ENCODE data around the gene BMPR1B. TPM values are rescaled to one million over a fixed set of nuclear protein-coding genes. Genes with fewer than 3 reads are reported as not detected.

Gene BMPR1B
- total and polyA plus RNA-seq, 2 of the 8 experiments (the other 6 are each of a cell fraction or from before 2014, with no cell fraction given), result 0.14 to 1.1 TPM

DNA sequence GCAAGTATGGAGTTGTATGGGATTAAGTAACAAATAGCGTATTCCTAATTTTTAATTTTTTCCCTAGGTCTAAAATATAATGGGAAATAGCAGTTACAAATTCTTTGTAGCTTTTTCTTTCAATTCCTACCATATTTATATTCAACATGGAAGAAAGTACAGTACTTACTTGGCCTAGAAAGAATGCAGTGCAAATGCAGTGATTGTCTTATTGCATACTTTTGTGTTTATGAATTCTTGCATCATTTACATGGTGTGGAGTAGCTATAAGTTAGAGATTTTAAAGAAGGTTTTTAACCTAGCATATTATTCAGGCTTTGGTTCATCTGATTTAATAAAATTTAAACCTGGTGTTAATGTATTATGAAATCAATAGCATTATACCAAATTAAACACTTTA is 263.3 kb downstream of the BMPR1B start:
- Histone ChIP-seq H2AK5ac (ENCODE audit: low read depth, low read length) (no peak overlapping the region), H3K4me2 (ENCODE audit: insufficient read depth in 1 of 2, low read depth in 2 of 2, low read length in 2 of 2) (no peak overlapping the region), H3K36me3 (ENCODE audit: control insufficient read depth in 2 of 4, insufficient read depth in 4 of 4, low read length in 3 of 4) (no peaks in the 10 kb centered on the region), H2BK15ac (ENCODE audit: low read length) (no peak overlapping the region), H3K27ac (ENCODE audit: low read depth, low read length) (no peak overlapping the region), H3K56ac (replicated peaks; ENCODE audit: insufficient read length, low read depth, low read length) (no peak overlapping the region), H3K4me3 (ENCODE audit: extremely low read depth in 1 of 4, insufficient read depth in 2 of 4, low read depth in 3 of 4, low read length in 4 of 4) (no peak overlapping the region), H2BK5ac (ENCODE audit: low read depth, low read length) (no peak overlapping the region), H2BK12ac (ENCODE audit: low read depth, low read length) (no peak overlapping the region), H3K18ac (ENCODE audit: extremely low read depth, low read length) (no peak overlapping the region), H3K9ac (replicated peaks in 1 of 4; ENCODE audit: extremely low read depth in 1 of 4, low read depth in 3 of 4, low read length in 3 of 4) (no peak overlapping the region), H4K8ac (ENCODE audit: extremely low read depth, insufficient read depth, low read length) (no peak overlapping the region), H3K79me2 (ENCODE audit: control insufficient read depth in 1 of 2, insufficient read depth in 2 of 2, low read length in 2 of 2) (no peaks in the 10 kb centered on the region), H3K4me1 (replicated peaks in 1 of 4; ENCODE audit: control insufficient read depth in 3 of 4, insufficient read depth in 4 of 4, low read length in 3 of 4) (no peaks in the 10 kb centered on the region), H3K14ac (ENCODE audit: insufficient read length) (no peak overlapping the region), H4K5ac (ENCODE audit: insufficient read length, low read depth, low read length) (no peak overlapping the region), H3K79me1 (ENCODE audit: low read depth, low read length) (no peaks in the 10 kb centered on the region), H3K23ac (ENCODE audit: insufficient read length) (no peak overlapping the region), H3K4ac (replicated peaks; ENCODE audit: insufficient read length, low read depth, low read length) (no peak overlapping the region), H4K91ac (replicated peaks; ENCODE audit: insufficient read length, low read length) (no peak overlapping the region), H2BK120ac (replicated peaks; ENCODE audit: low read depth, low read length) (no peak overlapping the region), H3K23me2 (ENCODE audit: low read depth, low read length) (no peaks in the 10 kb centered on the region), H2AFZ (ENCODE audit: low read length) (no peak overlapping the region), H2BK20ac (ENCODE audit: low read length) (no peak overlapping the region), H4K20me1 (replicated peaks in 1 of 2; ENCODE audit: control insufficient read depth in 1 of 2, insufficient read depth in 2 of 2, low read length in 2 of 2) (no peaks in the 10 kb centered on the region), H3K9me3 (ENCODE audit: insufficient read depth in 2 of 2, low read depth in 1 of 2, low read length in 1 of 2) (no peaks in the 10 kb centered on the region), H3K27me3 (replicated peaks in 1 of 4; ENCODE audit: control insufficient read depth in 3 of 4, extremely low read depth in 1 of 4, insufficient read depth in 3 of 4, low read length in 3 of 4) (no peaks in the 10 kb centered on the region)
- CTCF ChIA-PET (ENCODE audit: partially characterized antibody), result interaction anchor here (1.2 kb wide), 1 partner anchor 714 kb away, joined by 4 read pairs; no protein-coding TSS in a partner anchor
- WGBS, 2 experiments (ENCODE audit: extremely low coverage in 1 of 2, insufficient coverage in 1 of 2, insufficient read length in 1 of 2, insufficient replicate concordance in 2 of 2, low coverage in 1 of 2, low lambda C conversion rate in 2 of 2, missing lambda C conversion rate in 1 of 2), result 100% methylated on average over 1 of the region's 1 CpG; no CpG with 5 or more reads in 1 of the 2 experiments
- POLR2A ChIA-PET (ENCODE audit: partially characterized antibody), result no interaction called here
- FAIRE-seq (no peak), DNase-seq (ENCODE audit: low read depth in 1 of 2, low spot score in 2 of 2) (no peak)
- no peak for TF ChIP-seq YY1 (IDR thresholded peaks at IDR 0.05; ENCODE audit: low read depth, low read length)
- TF ChIP-seq MAFK (IDR thresholded peaks at IDR 0.05; ENCODE audit: low read depth, low read length), result no peak
- TF ChIP-seq TAF1 (IDR thresholded peaks at IDR 0.05; ENCODE audit: low read depth, low read length), result no peak
- no peak for TF ChIP-seq HDAC6 (IDR thresholded peaks at IDR 0.05; ENCODE audit: low read depth, low read length)
- no peak for TF ChIP-seq BRCA1 (IDR thresholded peaks at IDR 0.05; ENCODE audit: low read depth, low read length)
- no peak for TF ChIP-seq RBBP5 (IDR thresholded peaks at IDR 0.05; ENCODE audit: borderline replicate concordance, low read depth, low read length)
- no peak for TF ChIP-seq SUZ12 (IDR thresholded peaks at IDR 0.05; ENCODE audit: low read length)
- TF ChIP-seq BACH1 (IDR thresholded peaks at IDR 0.05; ENCODE audit: low read length), result no peak
- TF ChIP-seq CEBPB (IDR thresholded peaks at IDR 0.05; ENCODE audit: low read depth, low read length), result no peak
- no peak for TF ChIP-seq JUND (IDR thresholded peaks at IDR 0.05; ENCODE audit: low read length)
- no peak for TF ChIP-seq CTBP2 (IDR thresholded peaks at IDR 0.05; ENCODE audit: borderline replicate concordance, insufficient read depth, insufficient read length, low read length)

All from H1 (cell line).